ENCODE measurements around the gene BLVRA. TPM values are rescaled to one million over a fixed set of nuclear protein-coding genes. Genes with fewer than 3 reads are reported as not detected.
A peak's percentile ranks its signal among the peaks of the same experiment; 100 is the strongest.

BLVRA gene
- total RNA-seq, 1 experiment from 2014 or later, result 36.4 TPM

DNA sequence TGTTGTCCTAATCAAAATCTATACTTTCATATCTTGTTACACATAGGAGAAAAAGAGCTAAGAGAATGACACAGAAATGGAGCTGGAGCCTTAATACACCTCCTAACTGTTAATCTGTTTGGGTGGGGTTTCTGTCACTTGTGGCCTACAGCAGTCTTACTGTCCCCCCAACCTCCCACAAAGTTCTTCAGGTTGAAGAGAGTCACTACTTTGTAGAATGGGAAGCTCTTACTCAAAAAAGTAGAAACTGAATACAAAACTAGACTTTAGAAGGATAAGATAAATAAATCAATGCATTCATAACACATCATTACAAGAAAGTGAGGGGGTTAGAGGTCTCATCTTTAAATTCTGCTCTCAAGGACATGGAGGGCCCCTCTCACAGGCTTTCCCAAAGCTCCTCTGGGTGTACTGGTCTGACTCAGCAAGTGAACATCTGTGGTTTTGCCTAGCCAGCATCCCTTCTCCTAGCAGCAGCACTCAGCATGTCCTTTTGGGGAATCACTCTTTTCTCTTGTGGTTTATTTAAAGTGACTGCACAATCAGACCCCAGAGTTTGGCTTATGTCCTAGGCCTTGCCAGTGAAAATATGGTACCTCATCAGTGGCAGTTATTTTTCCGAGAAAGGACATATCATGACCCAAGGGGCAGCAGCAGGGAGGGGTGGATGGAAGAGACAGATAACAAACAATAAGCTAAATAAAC lies 2.0 kb upstream of the BLVRA start:
- ChIA-PET POLR2A (ENCODE audit: unreplicated experiment) (interaction anchor here (0.6 to 0.7 kb wide), 2 partner anchors 82 to 135 kb away, joined by 3 to 5 read pairs; no protein-coding TSS in a partner anchor), CTCF (interaction anchor here (0.6 to 0.9 kb wide), 3 partner anchors 34 to 174 kb away, joined by 3 to 11 read pairs (median 3); partner anchors contain the start of gene STK17A)
- peak in 1 of 2 experiments; percentile 54 for DNase-seq

DNA sequence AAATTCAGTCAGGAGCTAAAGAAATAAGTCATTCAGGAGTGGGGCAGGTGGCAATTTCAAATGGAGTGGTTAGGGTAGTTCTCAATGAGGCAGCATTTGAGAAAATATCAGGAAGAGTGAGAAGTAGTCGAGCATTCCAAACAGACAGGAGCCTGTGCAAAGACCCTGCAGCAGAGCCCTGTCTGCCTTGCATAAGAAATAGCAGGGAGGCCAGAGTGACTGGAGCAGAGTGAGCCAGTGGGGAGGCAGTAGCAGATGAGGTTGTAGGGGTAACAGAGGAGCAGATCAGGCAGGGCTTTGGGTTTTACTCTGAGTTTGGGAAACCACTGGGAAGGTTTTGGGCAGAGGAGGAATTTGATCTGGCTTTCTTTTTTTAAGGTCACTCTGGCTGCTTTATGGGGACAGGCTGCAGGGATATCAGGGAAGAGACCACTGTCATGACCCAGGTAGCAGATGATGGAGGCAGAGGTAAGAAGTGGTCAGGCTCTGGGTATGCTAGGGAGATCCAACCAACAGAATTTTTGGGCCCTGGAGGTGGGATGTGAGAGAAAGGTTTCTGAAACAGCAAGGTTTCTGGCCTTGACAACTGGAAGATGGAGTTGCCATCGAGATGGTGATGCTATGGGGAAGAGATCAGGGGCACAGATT lies 1.3 kb upstream of the BLVRA start:
- POLR2A ChIA-PET (ENCODE audit: unreplicated experiment), result no interaction called here

More for the DNA sequence above, 2.0 kb upstream of the BLVRA start:
- Histone ChIP-seq H4K20me1 (ENCODE audit: insufficient read depth) (no peaks in the 10 kb centered on the region), H3K27me3 (ENCODE audit: insufficient read depth, low read depth) (no peaks in the 10 kb centered on the region), H3K36me3 (ENCODE audit: low read depth) (no peaks in the 10 kb centered on the region), H3K4me2 (peak overlapping the region; percentile 6), H3K4me3 (no peak overlapping the region), H3K27ac (no peak overlapping the region), H3K9me3 (ENCODE audit: insufficient read depth, low read depth) (no peaks in the 10 kb centered on the region), H3K9me2 (ENCODE audit: insufficient read depth) (no peaks in the 10 kb centered on the region), H2AFZ (no peak overlapping the region), H3K79me2 (ENCODE audit: low read depth) (peaks cover 20% of the 10 kb centered on the region), H3K4me1 (replicated peaks; ENCODE audit: insufficient read depth) (peaks cover 66% of the 10 kb centered on the region), H3F3A (ENCODE audit: insufficient read depth, low read depth) (peaks cover 37% of the 10 kb centered on the region)
- no TSS peak for BruUV-seq (replicated peaks)
- intact Hi-C loops (cut with micrococcal nuclease; ENCODE audit: unreplicated experiment), result loop anchor here (2.0 kb wide), 1 partner anchor 28 kb away; the partner anchor contains the start of gene COA1
- no peak for TF ChIP-seq EZH2 (IDR thresholded peaks at IDR 0.05; ENCODE audit: low read depth)
- TF ChIP-seq, protein P1, sequence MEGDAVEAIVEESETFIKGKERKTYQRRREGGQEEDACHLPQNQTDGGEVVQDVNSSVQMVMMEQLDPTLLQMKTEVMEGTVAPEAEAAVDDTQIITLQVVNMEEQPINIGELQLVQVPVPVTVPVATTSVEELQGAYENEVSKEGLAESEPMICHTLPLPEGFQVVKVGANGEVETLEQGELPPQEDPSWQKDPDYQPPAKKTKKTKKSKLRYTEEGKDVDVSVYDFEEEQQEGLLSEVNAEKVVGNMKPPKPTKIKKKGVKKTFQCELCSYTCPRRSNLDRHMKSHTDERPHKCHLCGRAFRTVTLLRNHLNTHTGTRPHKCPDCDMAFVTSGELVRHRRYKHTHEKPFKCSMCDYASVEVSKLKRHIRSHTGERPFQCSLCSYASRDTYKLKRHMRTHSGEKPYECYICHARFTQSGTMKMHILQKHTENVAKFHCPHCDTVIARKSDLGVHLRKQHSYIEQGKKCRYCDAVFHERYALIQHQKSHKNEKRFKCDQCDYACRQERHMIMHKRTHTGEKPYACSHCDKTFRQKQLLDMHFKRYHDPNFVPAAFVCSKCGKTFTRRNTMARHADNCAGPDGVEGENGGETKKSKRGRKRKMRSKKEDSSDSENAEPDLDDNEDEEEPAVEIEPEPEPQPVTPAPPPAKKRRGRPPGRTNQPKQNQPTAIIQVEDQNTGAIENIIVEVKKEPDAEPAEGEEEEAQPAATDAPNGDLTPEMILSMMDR (conservative IDR thresholded peaks at IDR 0.05), result no peak

More for the DNA sequence above, 1.3 kb upstream of the BLVRA start:
- no peak overlapping the region for H3K27ac ChIP-seq
- peak overlapping the region; percentile 6 for H3K4me2 ChIP-seq
- no peaks in the 10 kb centered on the region for H3K27me3 ChIP-seq (ENCODE audit: insufficient read depth, low read depth)
- H3K4me3 ChIP-seq, result no peak overlapping the region
- no peak for DNase-seq
- no TSS peak for BruUV-seq (replicated peaks)
- TF ChIP-seq, protein P1 (conservative IDR thresholded peaks at IDR 0.05), result no peak
- no peak for TF ChIP-seq EZH2 (IDR thresholded peaks at IDR 0.05; ENCODE audit: low read depth)
- H4K20me1 ChIP-seq (ENCODE audit: insufficient read depth), result no peaks in the 10 kb centered on the region
- no peaks in the 10 kb centered on the region for H3K36me3 ChIP-seq (ENCODE audit: low read depth)
- peaks cover 43% of the 10 kb centered on the region for H3F3A ChIP-seq (ENCODE audit: insufficient read depth, low read depth)
- H3K9me2 ChIP-seq (ENCODE audit: insufficient read depth), result no peaks in the 10 kb centered on the region
- peaks cover 20% of the 10 kb centered on the region for H3K79me2 ChIP-seq (ENCODE audit: low read depth)
- CTCF ChIA-PET, result interaction anchor here (0.6 to 0.9 kb wide), 2 partner anchors 35 to 174 kb away, joined by 3 to 11 read pairs; partner anchors contain the start of gene STK17A
- no peaks in the 10 kb centered on the region for H3K9me3 ChIP-seq (ENCODE audit: insufficient read depth, low read depth)
- H3K4me1 ChIP-seq (replicated peaks; ENCODE audit: insufficient read depth), result peaks cover 72% of the 10 kb centered on the region
- no peak overlapping the region for H2AFZ ChIP-seq
- intact Hi-C loops (cut with micrococcal nuclease; ENCODE audit: unreplicated experiment), result loop anchor here (2.0 kb wide), 1 partner anchor 28 kb away; the partner anchor contains the start of gene COA1
